Testis (tissue), 3 donors: ENCODE results near the gene FOXN3. TPM values are rescaled to one million over a fixed set of nuclear protein-coding genes. Genes with fewer than 3 reads are reported as not detected.

Source experiments
- DNase-seq: peaks from one replicate; pipeline ENCODE4 v3.0.0-alpha.2; 2019
- H3K27ac ChIP-seq, 2 donors: fragments of 200-600 bp; sonication (generic); one replicate each; pipeline ENCODE4 v1.5.1; 2019
- H3K27me3 ChIP-seq: fragments of 200-600 bp; sonication (generic); one replicate; pipeline ENCODE4 v1.5.1; 2019
- H3K36me3 ChIP-seq: fragments of 200-600 bp; sonication (generic); one replicate; pipeline ENCODE4 v1.5.1; 2017; ENCODE audit warnings: low read depth; ENCODE audit errors: missing control alignments
- H3K4me1 ChIP-seq: fragments of 200-600 bp; sonication (generic); one replicate; pipeline ENCODE4 v1.5.1; 2019
- H3K4me3 ChIP-seq, 2 donors: fragments of 200-600 bp; sonication (generic); one replicate each; pipeline ENCODE4 v1.5.1; 2017 to 2019
- H3K9me3 ChIP-seq: fragments of 200-600 bp; sonication (generic); one replicate; pipeline ENCODE4 v1.5.1; 2017
- POLR2A ChIP-seq: fragments of 450-650 bp; IDR thresholded peaks from one replicate; pipeline ENCODE4 v1.6.1; 2017; ENCODE audit warnings: antibody characterized with exemption, mild to moderate bottlenecking, moderate library complexity
- WGBS, 2 donors: methylation state at CpG; one replicate each; pipeline ENCODE4 v1.1.5; 2018; 5-methylcytosine and 5-hydroxymethylcytosine counted together
- intact Hi-C: fragments of 100-400 bp; cut with DNase I; formaldehyde crosslinking; loops from one replicate; pipeline ENCODE4 v1.15.1; 2023; ENCODE audit warnings: low total_unique reads
- polyA plus RNA-seq: library from polyadenylated mRNA; stranded (reverse); fragments of 350-450 nt; fragmentation: Illumina TruSeq; extraction: RNeasy Lipid Tissue Mini Kit (QIAGEN cat#74804); gene quantifications from one replicate; pipeline ENCODE4 v1.2.3, GENCODE V29; 2014; ENCODE audit warnings: low read depth, low replicate concordance; ENCODE audit not compliant: insufficient read depth
- total RNA-seq, 2 donors: library from RNA; depleted of rRNA; stranded (reverse); fragments of >200 nt; gene quantifications; one replicate each; pipeline ENCODE4 v1.2.3, GENCODE V29; 2016
- TF ChIP-seq, protein P1 (sequence below), 3 experiments: fragments of 450-650 bp in 2 of 3; fragments of 200-600 bp in 1 of 3; sonication (generic) in 1 of 3; IDR thresholded peaks; one replicate each; pipeline ENCODE4 v1.5.1; 2016 to 2019; ENCODE audit warnings: antibody characterized with exemption in 3 of 3, mild to moderate bottlenecking in 2 of 3, moderate library complexity in 1 of 3

FOXN3 gene
- total and polyA plus RNA-seq, 3 donors from 2014 or later, result 40.7 to 103 (median 100) TPM

DNA sequence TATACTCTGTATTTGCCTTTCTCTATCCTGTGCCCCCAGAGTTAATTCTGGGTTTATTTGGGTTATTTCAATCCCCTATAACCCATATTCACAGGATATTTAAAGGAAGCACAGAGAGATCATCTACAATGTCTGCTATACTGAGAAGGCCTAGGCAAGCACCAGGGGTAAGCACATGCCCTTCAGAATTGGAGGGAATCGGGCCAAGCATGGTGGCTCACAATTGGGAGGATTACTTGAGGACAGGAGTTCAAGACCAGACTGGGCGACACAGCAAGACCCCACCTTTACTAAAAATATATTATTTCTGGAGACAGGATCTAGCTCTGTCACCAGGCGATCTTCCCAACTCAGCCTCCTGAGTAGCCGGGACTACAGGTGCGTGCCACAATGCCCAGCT is 11.3 kb downstream of the FOXN3 start:
- Histone ChIP-seq H3K27me3 (no peaks in the 10 kb centered on the region), H3K4me3 (no peak overlapping the region), H3K27ac (no peak overlapping the region), H3K4me1 (peaks cover 21% of the 10 kb centered on the region), H3K9me3 (no peaks in the 10 kb centered on the region), H3K36me3 (no peaks in the 10 kb centered on the region)
- intact Hi-C loops, result no loop called here
- no peak for DNase-seq
- TF ChIP-seq, protein P1, sequence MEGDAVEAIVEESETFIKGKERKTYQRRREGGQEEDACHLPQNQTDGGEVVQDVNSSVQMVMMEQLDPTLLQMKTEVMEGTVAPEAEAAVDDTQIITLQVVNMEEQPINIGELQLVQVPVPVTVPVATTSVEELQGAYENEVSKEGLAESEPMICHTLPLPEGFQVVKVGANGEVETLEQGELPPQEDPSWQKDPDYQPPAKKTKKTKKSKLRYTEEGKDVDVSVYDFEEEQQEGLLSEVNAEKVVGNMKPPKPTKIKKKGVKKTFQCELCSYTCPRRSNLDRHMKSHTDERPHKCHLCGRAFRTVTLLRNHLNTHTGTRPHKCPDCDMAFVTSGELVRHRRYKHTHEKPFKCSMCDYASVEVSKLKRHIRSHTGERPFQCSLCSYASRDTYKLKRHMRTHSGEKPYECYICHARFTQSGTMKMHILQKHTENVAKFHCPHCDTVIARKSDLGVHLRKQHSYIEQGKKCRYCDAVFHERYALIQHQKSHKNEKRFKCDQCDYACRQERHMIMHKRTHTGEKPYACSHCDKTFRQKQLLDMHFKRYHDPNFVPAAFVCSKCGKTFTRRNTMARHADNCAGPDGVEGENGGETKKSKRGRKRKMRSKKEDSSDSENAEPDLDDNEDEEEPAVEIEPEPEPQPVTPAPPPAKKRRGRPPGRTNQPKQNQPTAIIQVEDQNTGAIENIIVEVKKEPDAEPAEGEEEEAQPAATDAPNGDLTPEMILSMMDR (IDR thresholded peaks at IDR 0.05), result no peak
- TF ChIP-seq POLR2A, result no peak
- 86 to 95% methylated on average over 5 of the region's 5 CpGs for WGBS, 2 donors

DNA sequence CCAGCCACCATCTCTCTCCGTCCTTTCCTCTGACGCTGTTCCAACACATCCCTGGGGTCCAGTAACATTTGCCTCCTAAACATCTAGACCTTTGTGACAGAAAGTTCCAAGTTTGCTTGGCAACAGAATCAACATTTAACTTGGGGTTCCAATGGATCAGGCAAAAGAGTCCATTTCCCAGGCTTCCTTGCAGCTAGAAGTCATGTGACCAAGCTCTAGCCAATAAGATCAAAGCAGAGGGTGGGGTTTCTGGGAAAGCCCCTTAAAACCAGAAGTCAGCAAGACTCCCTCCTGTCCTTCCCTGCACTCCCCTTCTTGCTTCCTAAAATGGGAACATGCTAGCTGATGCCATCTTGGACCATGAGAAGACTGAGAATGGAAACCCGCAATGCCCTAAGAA is 14.7 kb downstream of the FOXN3 start:
- 59 to 60% methylated on average over 3 of the region's 3 CpGs for WGBS, 2 donors
- Histone ChIP-seq H3K36me3 (no peaks in the 10 kb centered on the region), H3K4me3 (peak overlapping the region in 1 of 2 donors; percentile 30), H3K4me1 (peaks cover 1% of the 10 kb centered on the region), H3K9me3 (no peaks in the 10 kb centered on the region), H3K27me3 (no peaks in the 10 kb centered on the region), H3K27ac (no peak overlapping the region)
- DNase-seq, result no peak
- TF ChIP-seq, protein P1 (IDR thresholded peaks at IDR 0.05), result no peak
- TF ChIP-seq POLR2A, result no peak
- intact Hi-C loops, result no loop called here

DNA sequence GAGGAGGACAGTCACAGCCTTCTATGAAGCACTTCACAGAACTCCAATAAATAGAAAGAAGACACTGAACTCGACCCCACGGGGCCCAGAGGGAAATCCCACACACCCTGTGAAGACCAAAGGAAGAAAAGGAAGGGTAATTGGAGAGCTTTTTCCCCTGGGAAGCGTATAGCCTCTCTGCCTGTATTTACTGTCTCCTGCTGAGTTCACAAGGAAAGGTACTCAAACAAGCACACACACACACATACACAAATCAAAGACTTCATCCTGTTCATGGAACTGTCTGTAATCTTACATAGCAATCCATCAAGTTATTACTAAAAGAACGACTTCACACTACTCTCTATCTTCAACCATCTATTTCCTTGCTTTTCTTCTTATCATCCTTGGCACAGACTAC is 15.3 kb downstream of the FOXN3 start:
- Histone ChIP-seq H3K27ac (no peak overlapping the region), H3K9me3 (no peaks in the 10 kb centered on the region), H3K27me3 (no peaks in the 10 kb centered on the region), H3K36me3 (no peaks in the 10 kb centered on the region), H3K4me1 (no peaks in the 10 kb centered on the region), H3K4me3 (peak overlapping the region in 1 of 2 donors; percentile 30)
- WGBS, 2 donors, result 33 to 36% methylated on average over 4 of the region's 4 CpGs
- intact Hi-C loops, result no loop called here
- TF ChIP-seq, protein P1 (IDR thresholded peaks at IDR 0.05), result no peak
- no peak for TF ChIP-seq POLR2A
- DNase-seq, result no peak

DNA sequence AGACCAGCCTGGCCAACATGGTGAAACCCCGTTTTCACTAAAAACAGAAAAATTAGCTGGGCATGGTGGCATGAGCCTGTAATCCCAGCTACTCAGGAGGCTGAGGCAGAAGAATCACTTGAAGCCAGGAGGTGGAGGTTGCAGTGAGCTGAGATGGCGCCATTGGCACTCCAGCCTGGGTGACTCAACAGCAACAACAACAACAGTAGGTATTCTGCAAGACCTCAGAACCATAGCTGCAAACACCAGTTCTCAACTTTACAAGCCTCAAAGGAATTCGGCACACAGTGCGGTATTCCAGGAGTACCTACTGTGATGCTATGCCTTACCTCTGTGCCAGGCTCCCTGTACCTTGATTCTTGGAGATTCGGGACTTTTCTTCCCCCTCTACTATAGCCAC is 15.8 kb downstream of the FOXN3 start:
- intact Hi-C loops, result no loop called here
- H3K9me3 ChIP-seq, result no peaks in the 10 kb centered on the region
- WGBS, 2 donors, result 85 to 88% methylated on average over 5 of the region's 5 CpGs

DNA sequence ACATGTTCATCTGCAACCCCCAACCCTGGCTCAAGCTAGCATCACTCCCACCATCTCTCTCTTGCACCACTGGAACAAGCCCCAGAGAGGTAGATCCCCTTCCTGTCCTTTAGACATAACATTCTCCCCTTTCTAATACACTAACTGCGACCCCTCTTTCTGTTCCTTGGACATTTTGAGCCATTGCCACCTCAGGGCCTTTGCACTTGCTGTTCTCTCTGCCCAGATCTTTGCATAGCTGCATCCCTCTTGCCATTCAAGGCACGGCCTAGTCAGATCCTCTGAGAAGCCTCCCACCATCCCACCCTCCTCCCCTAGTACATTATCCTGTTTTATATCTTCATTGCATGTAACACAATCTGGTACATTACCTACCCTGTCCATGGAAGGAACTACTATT is 16.5 kb downstream of the FOXN3 start:
- H3K4me1 ChIP-seq, result peaks cover 5% of the 10 kb centered on the region

More for the DNA sequence above, 15.8 kb downstream of the FOXN3 start:
- H3K36me3 ChIP-seq, result no peaks in the 10 kb centered on the region
- no peaks in the 10 kb centered on the region for H3K27me3 ChIP-seq
- no peak overlapping the region for H3K27ac ChIP-seq
- TF ChIP-seq, protein P1 (IDR thresholded peaks at IDR 0.05), result no peak
- TF ChIP-seq POLR2A, result no peak
- H3K4me3 ChIP-seq, result no peak overlapping the region
- H3K4me1 ChIP-seq, result no peaks in the 10 kb centered on the region
- DNase-seq, result no peak

More for the DNA sequence above, 16.5 kb downstream of the FOXN3 start:
- DNase-seq, result no peak
- no peak for TF ChIP-seq POLR2A
- TF ChIP-seq, protein P1 (IDR thresholded peaks at IDR 0.05), result no peak
- intact Hi-C loops, result no loop called here
- Histone ChIP-seq H3K4me3 (no peak overlapping the region), H3K36me3 (no peaks in the 10 kb centered on the region), H3K9me3 (no peaks in the 10 kb centered on the region), H3K27me3 (no peaks in the 10 kb centered on the region), H3K27ac (no peak overlapping the region)
- 88 to 94% methylated on average over 2 of the region's 2 CpGs for WGBS, 2 donors
